BLaER1 treated with 17β-estradiol and CSF1 and Interleukin-3, amounts not matched to agents 10 nM and 100 nM (cell line): Measurements from ENCODE around the gene ARVCF.
A peak's percentile ranks its signal among the peaks of the same experiment; 100 is the strongest.

Experiments used
- H3K27ac ChIP-seq, 11 experiments: shearing (Covaris generic); formaldehyde crosslinking; 2 replicates each; pipeline ENCODE4 v1.8.1; 2022
- H3K27me3 ChIP-seq, 11 experiments: shearing (Covaris generic); formaldehyde crosslinking; 2 replicates each; pipeline ENCODE4 v1.8.1; 2022
- H3K36me3 ChIP-seq, 11 experiments: shearing (Covaris generic); formaldehyde crosslinking; 2 replicates each; pipeline ENCODE4 v1.8.1; 2022
- H3K4me1 ChIP-seq, 10 experiments: shearing (Covaris generic); formaldehyde crosslinking; 2 replicates each; pipeline ENCODE4 v1.8.1; 2022
- H3K4me2 ChIP-seq, 11 experiments: shearing (Covaris generic); formaldehyde crosslinking; 2 replicates each; pipeline ENCODE4 v1.8.1; 2022
- H3K4me3 ChIP-seq, 10 experiments: shearing (Covaris generic); formaldehyde crosslinking; 2 replicates each; pipeline ENCODE4 v1.8.1; 2022
- H3K9ac ChIP-seq, 11 experiments: shearing (Covaris generic); formaldehyde crosslinking; 2 replicates each; pipeline ENCODE4 v1.8.1; 2022
- H3K9me3 ChIP-seq, 11 experiments: shearing (Covaris generic); formaldehyde crosslinking; replicated peaks in 1 of 11; 2 replicates each; pipeline ENCODE4 v1.8.1; 2022
- H4K20me1 ChIP-seq, 11 experiments: shearing (Covaris generic); formaldehyde crosslinking; 2 replicates each; pipeline ENCODE4 v1.8.1; 2022
- Cebpa-rat ChIP-seq, 11 experiments: shearing (Covaris generic); IDR thresholded peaks; 2 replicates each; pipeline ENCODE4 v1.8.1; 2022

ARVCF gene

GRCh38 chr22:20016734-20017621 lies at the start of gene ARVCF:
ARVCF (minus strand) TSS chr22:20016823; CDS start chr22:19990794, 26,029 bp downstream.
- peak within 1 kb of the TSS; percentile 87 to 99 (median 96) for H3K4me2 ChIP-seq
- H3K36me3 ChIP-seq, result no peaks in the 10 kb centered on the region; a peak in 1 of 22 replicates
- peaks cover 37 to 47% (median 42%) of the 10 kb centered on the region in 11 experiments for H3K27me3 ChIP-seq
- peaks cover 9 to 56% (median 38%) of the 10 kb centered on the region in 10 experiments for H3K4me1 ChIP-seq
- H3K4me3 ChIP-seq, result peak within 1 kb of the TSS; percentile 72 to 84 (median 77)
- TF ChIP-seq Cebpa-rat (IDR thresholded peaks at IDR 0.05), result no peak
- H3K27ac ChIP-seq, result peak within 1 kb of the TSS in 3 of 11 experiments; percentile 12 to 40 (median 15); a peak in 3 of 22 replicates
- no peaks in the 10 kb centered on the region for H3K9me3 ChIP-seq
- peaks cover 1 to 27% (median 10%) of the 10 kb centered on the region in 11 experiments; a peak in 14 of 22 replicates for H4K20me1 ChIP-seq
- peak within 1 kb of the TSS; percentile 51 to 78 (median 71); a peak in 21 of 22 replicates for H3K9ac ChIP-seq

GRCh38 chr22:20065896-20066616 lies 49.4 kb upstream of the ARVCF start:
- H3K4me3 ChIP-seq, result no peak overlapping the region
- TF ChIP-seq Cebpa-rat (IDR thresholded peaks at IDR 0.05), result no peak
- H3K9ac ChIP-seq, result no peak overlapping the region
- H3K4me1 ChIP-seq, result peaks cover 0 to 18% (median 3%) of the 10 kb centered on the region in 10 experiments; a peak in 6 of 20 replicates
- H3K36me3 ChIP-seq, result peaks cover 28 to 53% (median 42%) of the 10 kb centered on the region in 11 experiments
- H3K27me3 ChIP-seq, result no peaks in the 10 kb centered on the region
- no peaks in the 10 kb centered on the region for H3K9me3 ChIP-seq
- H3K27ac ChIP-seq, result no peak overlapping the region
- no peak overlapping the region for H3K4me2 ChIP-seq
- H4K20me1 ChIP-seq, result peaks cover 0 to 38% (median 4%) of the 10 kb centered on the region in 11 experiments; a peak in 5 of 22 replicates

GRCh38 chr22:20064545-20065262 lies 48.1 kb upstream of the ARVCF start:
- no peak overlapping the region for H3K9ac ChIP-seq
- peaks cover 0 to 18% (median 3%) of the 10 kb centered on the region in 10 experiments; a peak in 7 of 20 replicates for H3K4me1 ChIP-seq
- TF ChIP-seq Cebpa-rat (IDR thresholded peaks at IDR 0.05), result no peak
- H3K27ac ChIP-seq, result no peak overlapping the region
- no peak overlapping the region for H3K4me3 ChIP-seq
- no peaks in the 10 kb centered on the region for H3K27me3 ChIP-seq
- peaks cover 0 to 48% (median 4%) of the 10 kb centered on the region in 11 experiments; a peak in 5 of 22 replicates for H4K20me1 ChIP-seq
- no peaks in the 10 kb centered on the region for H3K9me3 ChIP-seq
- H3K4me2 ChIP-seq, result no peak overlapping the region
- H3K36me3 ChIP-seq, result peaks cover 37 to 67% (median 53%) of the 10 kb centered on the region in 11 experiments

GRCh38 chr22:20064140-20064480 lies 47.5 kb upstream of the ARVCF start:
- H3K9me3 ChIP-seq, result no peaks in the 10 kb centered on the region

GRCh38 chr22:20063271-20064139 lies 46.9 kb upstream of the ARVCF start:
- Histone ChIP-seq H3K36me3 (peaks cover 37 to 79% (median 62%) of the 10 kb centered on the region in 11 experiments), H3K27ac (0 out of 22 replicates have a peak overlapping the region, but pooled peaks of 1 of the 11 experiments have one; percentile 9), H3K9me3 (no peaks in the 10 kb centered on the region), H3K4me2 (no peak overlapping the region), H4K20me1 (peaks cover 0 to 59% (median 4%) of the 10 kb centered on the region in 11 experiments; a peak in 5 of 22 replicates), H3K4me1 (peaks cover 0 to 16% (median 0%) of the 10 kb centered on the region in 10 experiments; a peak in 5 of 20 replicates), H3K9ac (0 out of 22 replicates have a peak overlapping the region, but pooled peaks of 1 of the 11 experiments have one; percentile 1), H3K4me3 (no peak overlapping the region), H3K27me3 (no peaks in the 10 kb centered on the region)
- no peak for TF ChIP-seq Cebpa-rat (IDR thresholded peaks at IDR 0.05)

More at GRCh38 chr22:20064140-20064480, 47.5 kb upstream of the ARVCF start:
- Histone ChIP-seq H3K9ac (no peak overlapping the region), H3K4me2 (no peak overlapping the region), H3K4me3 (no peak overlapping the region), H3K27ac (0 out of 22 replicates have a peak overlapping the region, but pooled peaks of 1 of the 11 experiments have one; percentile 9), H4K20me1 (peaks cover 0 to 53% (median 4%) of the 10 kb centered on the region in 11 experiments; a peak in 5 of 22 replicates), H3K4me1 (peaks cover 0 to 18% (median 3%) of the 10 kb centered on the region in 10 experiments; a peak in 7 of 20 replicates), H3K36me3 (peaks cover 37 to 73% (median 56%) of the 10 kb centered on the region in 11 experiments), H3K27me3 (no peaks in the 10 kb centered on the region)
- no peak for TF ChIP-seq Cebpa-rat (IDR thresholded peaks at IDR 0.05)

- no peak overlapping the region for H3K4me2 ChIP-seq
- peaks cover 0 to 16% (median under 1%) of the 10 kb centered on the region in 10 experiments; a peak in 8 of 20 replicates for H3K4me1 ChIP-seq
- H3K9ac ChIP-seq, result no peak overlapping the region
- H3K27ac ChIP-seq, result no peak overlapping the region
- peaks cover 41 to 86% (median 70%) of the 10 kb centered on the region in 11 experiments for H3K36me3 ChIP-seq
- no peaks in the 10 kb centered on the region for H3K9me3 ChIP-seq
- H3K27me3 ChIP-seq, result no peaks in the 10 kb centered on the region
- TF ChIP-seq Cebpa-rat (IDR thresholded peaks at IDR 0.05), result no peak
- peaks cover 0 to 66% (median 4%) of the 10 kb centered on the region in 11 experiments; a peak in 5 of 22 replicates for H4K20me1 ChIP-seq
- H3K4me3 ChIP-seq, result no peak overlapping the region
Measured at GRCh38 chr22:20062766-20063083, 46.1 kb upstream of the ARVCF start.

GRCh38 chr22:20062043-20062765 lies 45.6 kb upstream of the ARVCF start:
- Histone ChIP-seq H4K20me1 (peaks cover 0 to 71% (median 4%) of the 10 kb centered on the region in 11 experiments; a peak in 5 of 22 replicates), H3K36me3 (peaks cover 45 to 92% (median 75%) of the 10 kb centered on the region in 11 experiments), H3K27me3 (no peaks in the 10 kb centered on the region), H3K9ac (no peak overlapping the region), H3K4me3 (no peak overlapping the region), H3K27ac (no peak overlapping the region), H3K4me2 (no peak overlapping the region), H3K9me3 (no peaks in the 10 kb centered on the region), H3K4me1 (peaks cover 0 to 21% (median 5%) of the 10 kb centered on the region in 10 experiments; a peak in 10 of 20 replicates)
- no peak for TF ChIP-seq Cebpa-rat (IDR thresholded peaks at IDR 0.05)
